IMR-90 (cell line): Measurements from ENCODE around the gene DBNDD2. TPM values are rescaled to one million over a fixed set of nuclear protein-coding genes. Genes with fewer than 3 reads are reported as not detected.

Experiments
- ATAC-seq: fragments of 200-7000 bp; cut with Tn5 transposase; 2 replicates; pipeline ENCODE4 v1.9.1; 2020; ENCODE audit warnings: low read depth, mild to moderate bottlenecking, moderate library complexity
- BruUV-seq: library from RNA; stranded (reverse); fragments of 400-500 nt; replicated peaks from 2 replicates; lab custom pipeline; 2021; lab: Mats Ljungman, UMichigan
- CTCF ChIA-PET: fragments of 300-600 bp; formaldehyde crosslinking; extraction: SDS; loops from one replicate; lab custom pipeline; 2021; ENCODE audit warnings: antibody characterized with exemption; lab: Yijun Ruan, JAX
- POLR2A ChIA-PET: fragments of 300-600 bp; sonication (Branson Sonifier 250); formaldehyde crosslinking; loops from one replicate; lab custom pipeline; 2022; ENCODE audit warnings: antibody characterized with exemption; ENCODE audit not compliant: unreplicated experiment; lab: Charles Lee
- DNase-seq: peaks from one replicate; pipeline ENCODE4 v3.0.0; 2013
- H2AFZ ChIP-seq: replicated peaks from 2 replicates; pipeline ENCODE3; 2013; ENCODE audit warnings: low read length, mild to moderate bottlenecking; ENCODE audit not compliant: poor library complexity
- H2AK5ac ChIP-seq: 2 replicates; pipeline ENCODE4 v1.6.1; 2013; ENCODE audit warnings: low read depth, low read length, inconsistent platforms
- H2AK9ac ChIP-seq: replicated peaks from 2 replicates; pipeline ENCODE3; 2013; ENCODE audit warnings: mild to moderate bottlenecking, low read depth, low read length, moderate library complexity; ENCODE audit not compliant: poor library complexity
- H2BK120ac ChIP-seq: 2 replicates; pipeline ENCODE4 v1.6.1; 2013; ENCODE audit warnings: low read depth, low read length, inconsistent platforms
- H2BK15ac ChIP-seq: 3 replicates; pipeline ENCODE4 v1.6.1; 2013; ENCODE audit warnings: low read depth, low read length, inconsistent platforms
- H2BK20ac ChIP-seq: 2 replicates; pipeline ENCODE4 v1.6.1; 2013; ENCODE audit warnings: low read depth, mild to moderate bottlenecking, inconsistent platforms, low read length, moderate library complexity
- H2BK5ac ChIP-seq: 2 replicates; pipeline ENCODE4 v1.6.1; 2013; ENCODE audit warnings: mild to moderate bottlenecking, low read depth, low read length, inconsistent platforms; ENCODE audit not compliant: poor library complexity, severe bottlenecking
- H3K14ac ChIP-seq: replicated peaks from 2 replicates; pipeline ENCODE4 v1.6.1; 2013; ENCODE audit warnings: low read depth, low read length, inconsistent platforms
- H3K18ac ChIP-seq: 2 replicates; pipeline ENCODE4 v1.6.1; 2013; ENCODE audit warnings: low read depth, low read length, control low read depth
- H3K23ac ChIP-seq: 2 replicates; pipeline ENCODE4 v1.6.1; 2013; ENCODE audit warnings: low read depth, low read length, inconsistent platforms
- H3K27ac ChIP-seq: 2 replicates; pipeline ENCODE4 v1.5.1; 2013; ENCODE audit warnings: mild to moderate bottlenecking, control low read depth, low read length; ENCODE audit not compliant: insufficient read depth
- H3K27me3 ChIP-seq: 2 replicates; pipeline ENCODE4 v1.6.1; 2013; ENCODE audit warnings: low read length; ENCODE audit not compliant: control insufficient read depth, insufficient read depth
- H3K36me3 ChIP-seq: 2 replicates; pipeline ENCODE4 v1.6.1; 2013; ENCODE audit warnings: low read length, mixed read lengths; ENCODE audit not compliant: control insufficient read depth, insufficient read depth
- H3K4ac ChIP-seq: 2 replicates; pipeline ENCODE4 v1.6.1; 2013; ENCODE audit warnings: low read depth, low read length, inconsistent platforms
- H3K4me1 ChIP-seq: 2 replicates; pipeline ENCODE4 v1.6.1; 2013; ENCODE audit warnings: low read length, mixed read lengths; ENCODE audit not compliant: control insufficient read depth, insufficient read depth
- H3K4me2 ChIP-seq: 2 replicates; pipeline ENCODE4 v1.6.1; 2013; ENCODE audit warnings: low read depth, mild to moderate bottlenecking, control low read depth, low read length, moderate library complexity
- H3K4me3 ChIP-seq: 2 replicates; pipeline ENCODE4 v1.5.1; 2013; ENCODE audit warnings: low read depth, mild to moderate bottlenecking, control low read depth, low read length, moderate library complexity; ENCODE audit not compliant: insufficient read depth
- H3K56ac ChIP-seq: 2 replicates; pipeline ENCODE4 v1.6.1; 2013; ENCODE audit warnings: low read length, inconsistent platforms; ENCODE audit not compliant: insufficient read depth; ENCODE audit errors: extremely low read depth
- H3K79me1 ChIP-seq, 2 experiments: 2 replicates each; pipeline ENCODE4 v1.6.1; 2013; ENCODE audit warnings: low read length in 2 of 2, inconsistent platforms in 1 of 2, low read depth in 1 of 2
- H3K9ac ChIP-seq: 2 replicates; pipeline ENCODE4 v1.6.1; 2013; ENCODE audit warnings: low read depth, low read length, control low read depth
- H3K9me1 ChIP-seq: 2 replicates; pipeline ENCODE4 v1.6.1; 2013; ENCODE audit warnings: low read length, inconsistent platforms; ENCODE audit not compliant: insufficient read depth
- H3K9me3 ChIP-seq: 2 replicates; pipeline ENCODE4 v1.6.1; 2013; ENCODE audit warnings: low read length; ENCODE audit not compliant: control insufficient read depth, insufficient read depth
- H4K20me1 ChIP-seq: 2 replicates; pipeline ENCODE4 v1.6.1; 2013; ENCODE audit warnings: low read length, inconsistent platforms; ENCODE audit not compliant: insufficient read depth
- H4K5ac ChIP-seq: 2 replicates; pipeline ENCODE4 v1.6.1; 2013; ENCODE audit warnings: mild to moderate bottlenecking, low read depth, low read length, control low read depth
- H4K8ac ChIP-seq, 2 experiments: 2 replicates each; pipeline ENCODE4 v1.6.1; 2013; ENCODE audit warnings: low read depth in 2 of 2, low read length in 2 of 2, control low read depth in 1 of 2, inconsistent platforms in 1 of 2
- H4K91ac ChIP-seq: 2 replicates; pipeline ENCODE4 v1.6.1; 2013; ENCODE audit warnings: low read depth, low read length, inconsistent platforms; ENCODE audit not compliant: insufficient read depth
- BHLHE40 ChIP-seq: fragments of 150-350 bp; IDR thresholded peaks from 2 replicates; pipeline ENCODE4 v1.6.1; 2016; ENCODE audit warnings: mild to moderate bottlenecking, low read depth, low read length
- CEBPB ChIP-seq: IDR thresholded peaks from 2 replicates; pipeline ENCODE4 v1.6.1; 2012; ENCODE audit warnings: low read depth, low read length, improper control_type of control experiment
- CHD1 ChIP-seq: IDR thresholded peaks from 2 replicates; pipeline ENCODE4 v1.6.1; 2012; ENCODE audit warnings: low read depth, low read length, improper control_type of control experiment
- CTCF ChIP-seq: conservative IDR thresholded peaks from 2 replicates; pipeline ENCODE4 v1.5.1; 2012; ENCODE audit warnings: mild to moderate bottlenecking, low read depth, low read length, improper control_type of control experiment
- ELK1 ChIP-seq: fragments of 150-350 bp; IDR thresholded peaks from 2 replicates; pipeline ENCODE4 v1.6.1; 2016; ENCODE audit warnings: low read depth, mild to moderate bottlenecking, low read length, moderate library complexity, borderline replicate concordance
- MAFK ChIP-seq: IDR thresholded peaks from 2 replicates; pipeline ENCODE4 v1.6.1; 2012; ENCODE audit warnings: low read depth, low read length, improper control_type of control experiment
- MAZ ChIP-seq: IDR thresholded peaks from 2 replicates; pipeline ENCODE4 v1.6.1; 2012; ENCODE audit warnings: low read depth, mild to moderate bottlenecking, low read length, improper control_type of control experiment, moderate library complexity, borderline replicate concordance
- MXI1 ChIP-seq: IDR thresholded peaks from 2 replicates; pipeline ENCODE4 v1.6.1; 2012; ENCODE audit warnings: low read depth, mild to moderate bottlenecking, low read length, moderate library complexity, borderline replicate concordance
- NFE2L2 ChIP-seq: fragments of 150-350 bp; IDR thresholded peaks from 2 replicates; pipeline ENCODE4 v1.6.1; 2016; ENCODE audit warnings: low read depth, mild to moderate bottlenecking, low read length
- POLR2A ChIP-seq: IDR thresholded peaks from 2 replicates; pipeline ENCODE4 v1.6.1; 2012; ENCODE audit warnings: mild to moderate bottlenecking, low read depth, low read length
- RAD21 ChIP-seq: IDR thresholded peaks from 2 replicates; pipeline ENCODE4 v1.6.1; 2012; ENCODE audit warnings: low read length, improper control_type of control experiment
- RCOR1 ChIP-seq: IDR thresholded peaks from 2 replicates; pipeline ENCODE4 v1.6.1; 2012; ENCODE audit warnings: mild to moderate bottlenecking, low read length, improper control_type of control experiment; ENCODE audit not compliant: insufficient replicate concordance
- RFX5 ChIP-seq: IDR thresholded peaks from 2 replicates; pipeline ENCODE4 v1.8.0; 2012; ENCODE audit warnings: low read depth, mild to moderate bottlenecking, low read length, moderate library complexity
- SMC3 ChIP-seq: fragments of 150-350 bp; IDR thresholded peaks from 2 replicates; pipeline ENCODE4 v1.6.1; 2016; ENCODE audit warnings: low read depth, mild to moderate bottlenecking, antibody characterized with exemption, low read length, moderate library complexity
- USF2 ChIP-seq: fragments of 150-350 bp; IDR thresholded peaks from 2 replicates; pipeline ENCODE4 v1.6.1; 2017; ENCODE audit warnings: mild to moderate bottlenecking, antibody characterized with exemption, low read length, low read depth
- WGBS, 2 experiments: methylation state at CpG; one replicate each; pipeline versions ENCODE4 v1.1.5 to v1.1.7; 2013; ENCODE audit warnings: missing lambda C conversion rate in 2 of 2; ENCODE audit not compliant: insufficient read length in 1 of 2; ENCODE audit errors: extremely low coverage in 2 of 2; 5-methylcytosine and 5-hydroxymethylcytosine counted together
- dilution Hi-C: fragments of 300-500 bp; cut with HindIII; formaldehyde crosslinking; loops from one replicate; pipeline ENCODE4 v1.14.3; 2018; ENCODE audit warnings: low sequenced_read_pairs; ENCODE audit not compliant: unreplicated experiment
- in situ Hi-C: fragments of 300-500 bp; cut with MboI; formaldehyde crosslinking; loops from 3 replicates; pipeline ENCODE4 v1.14.3; 2019; ENCODE audit warnings: low sequenced_read_pairs, inconsistent platforms, mixed read lengths
- intact Hi-C: fragments of 100-400 bp; cut with micrococcal nuclease; formaldehyde crosslinking; loops from 2 replicates; pipeline ENCODE4 v1.10.0; 2022
- polyA plus RNA-seq, 3 experiments: library from polyadenylated mRNA; depleted of rRNA; stranded (reverse); fragments of >200 nt; gene quantifications; 2 replicates each; pipeline ENCODE4 v1.2.3, GENCODE V29; 2012; ENCODE audit warnings: low replicate concordance in 1 of 3
- total RNA-seq: library from RNA; depleted of rRNA; stranded (reverse); fragments of >200 nt; gene quantifications from 2 replicates; pipeline ENCODE4 v1.2.3, GENCODE V29; 2012

DBNDD2 gene
- total and polyA plus RNA-seq, 2 of the 4 experiments (the other 2 are of a cell fraction) = 1.3 to 9.3 TPM

GRCh38 chr20:45452772-45453691, 44.9 kb downstream of the DBNDD2 start:
- POLR2A ChIA-PET = no interaction called here
- intact Hi-C loops = no loop called here
- no peak for TF ChIP-seq CEBPB
- TF ChIP-seq CTCF = no peak
- no peak for TF ChIP-seq SMC3
- TF ChIP-seq MXI1 = no peak
- no peak for TF ChIP-seq USF2
- TF ChIP-seq CHD1 = no peak
- TF ChIP-seq RFX5 = no peak
- TF ChIP-seq BHLHE40 = no peak
- no peak for TF ChIP-seq ELK1
- TF ChIP-seq POLR2A = no peak
- no peak for TF ChIP-seq RAD21
- no peak for TF ChIP-seq MAZ
- no peak for TF ChIP-seq NFE2L2
- no peak for TF ChIP-seq RCOR1
- no peak for TF ChIP-seq MAFK

More at GRCh38 chr20:45452772-45453691, 44.9 kb downstream of the DBNDD2 start:
- Histone ChIP-seq H2AFZ (peak overlapping the region; percentile 43), H3K4me3 (no peak overlapping the region), H3K23ac (no peak overlapping the region), H2AK9ac (no peak overlapping the region), H3K9me3 (no peaks in the 10 kb centered on the region), H2AK5ac (no peak overlapping the region), H2BK15ac (no peak overlapping the region), H2BK20ac (no peak overlapping the region), H4K5ac (no peak overlapping the region), H3K14ac (no peak overlapping the region), H3K4me2 (no peak overlapping the region), H3K56ac (no peak overlapping the region), H3K27me3 (peaks cover 9% of the 10 kb centered on the region), H4K8ac (no peak overlapping the region), H4K20me1 (no peaks in the 10 kb centered on the region), H3K36me3 (no peaks in the 10 kb centered on the region), H3K27ac (no peak overlapping the region), H3K9ac (no peak overlapping the region), H2BK120ac (no peak overlapping the region), H3K4me1 (no peaks in the 10 kb centered on the region), H4K91ac (no peak overlapping the region), H3K9me1 (no peaks in the 10 kb centered on the region), H2BK5ac (no peak overlapping the region), H3K79me1 (no peaks in the 10 kb centered on the region), H3K18ac (no peak overlapping the region), H3K4ac (no peak overlapping the region)
- dilution Hi-C loops = no loop called here
- no TSS peak for BruUV-seq
- no peak for DNase-seq
- no CpG with 5 or more reads among the region's 4 CpGs for WGBS, 2 experiments
- no peak for ATAC-seq
- CTCF ChIA-PET = interaction anchor here (1.4 kb wide), 1 partner anchor 318 kb away, joined by 8 read pairs; no protein-coding TSS in a partner anchor
- in situ Hi-C loops = no loop called here
